Stimulated activated naive CD8-positive, alpha-beta T cell treated with anti-CD3 and anti-CD28 coated beads, Interleukin-15, amount 100 ng/mL, for 72 hours (primary cell): Measurements from ENCODE around the gene LRRC9.
"Not testable (repeated sequence)": the region's sequence is repeated elsewhere in the genome, so short reads cannot be mapped to it uniquely, and the experiment has no call there.

Experiments
- ATAC-seq: fragments of 150-1000 bp; cut with Tn5 transposase; 2 replicates; pipeline ENCODE4 v1.10.0; 2021; ENCODE audit warnings: mild to moderate bottlenecking, moderate library complexity
- DNase-seq, 2 donors: peaks; one replicate each; pipeline ENCODE4 v3.0.0; 2021 to 2022
- H3K27ac Mint-ChIP-seq, 2 donors: one replicate each; pipeline ENCODE4 v1.8.0; 2022; ENCODE audit warnings: mild to moderate bottlenecking in 2 of 2, mixed read lengths in 2 of 2, moderate library complexity in 2 of 2
- H3K27me3 Mint-ChIP-seq: one replicate; pipeline ENCODE4 v1.8.0; 2022; ENCODE audit warnings: mixed read lengths
- H3K4me1 Mint-ChIP-seq: one replicate; pipeline ENCODE4 v1.8.0; 2022; ENCODE audit warnings: mild to moderate bottlenecking, mixed read lengths
- H3K4me3 Mint-ChIP-seq, 2 donors: one replicate each; pipeline ENCODE4 v1.8.0; 2022; ENCODE audit warnings: mild to moderate bottlenecking in 2 of 2, mixed read lengths in 2 of 2, moderate library complexity in 1 of 2
- H3K9me3 Mint-ChIP-seq, 2 donors: one replicate each; pipeline ENCODE4 v1.8.0; 2022; ENCODE audit warnings: mixed read lengths in 2 of 2

The LRRC9 gene

DNA sequence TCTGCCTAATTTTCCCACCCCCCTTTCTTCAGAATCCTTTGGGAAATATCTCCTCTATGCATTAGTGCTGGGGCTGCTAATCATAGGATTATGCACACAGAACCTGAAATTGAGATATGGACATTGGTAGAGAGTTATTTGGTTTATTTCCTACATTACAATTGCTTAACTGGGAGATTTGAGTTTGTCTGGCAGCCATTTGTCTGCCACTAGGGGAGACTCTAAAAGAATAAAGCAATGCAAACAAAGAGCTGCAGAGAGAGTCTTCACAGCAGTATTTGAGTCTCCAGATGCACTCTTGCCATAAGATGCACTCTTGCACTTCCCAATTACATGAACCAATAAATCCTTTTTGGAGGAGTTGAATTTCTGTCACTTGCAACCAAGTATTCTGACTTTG lies 159.8 kb downstream of the LRRC9 start:
- Mint-ChIP-seq H3K4me3 (no peak overlapping the region), H3K27ac (no peak overlapping the region)

DNA sequence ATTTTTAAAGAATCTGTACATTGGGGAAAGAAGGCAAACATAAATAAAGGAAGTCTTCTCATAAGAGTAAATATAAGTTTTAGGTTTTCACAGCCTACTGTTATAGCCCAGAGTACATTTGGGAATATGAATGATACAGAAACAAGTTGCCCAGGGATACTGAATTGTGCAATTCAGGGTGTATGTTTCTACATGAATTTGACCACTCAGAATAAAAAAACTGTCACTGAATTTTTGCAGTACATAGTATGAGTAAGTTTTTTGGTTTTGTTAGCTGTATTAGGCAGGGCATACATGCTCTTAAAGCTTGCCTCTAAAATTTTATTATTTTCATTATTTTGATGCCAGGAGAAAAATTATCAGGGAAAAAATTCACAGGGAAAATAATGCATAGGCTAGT lies 165.1 kb downstream of the LRRC9 start:
- Mint-ChIP-seq H3K4me1 (no peaks in the 10 kb centered on the region), H3K4me3 (no peak overlapping the region), H3K27ac (no peak overlapping the region), H3K9me3 (no peaks in the 10 kb centered on the region), H3K27me3 (no peaks in the 10 kb centered on the region)
- no peak for ATAC-seq
- DNase-seq = no peak

More for the DNA sequence above, 159.8 kb downstream of the LRRC9 start:
- ATAC-seq = no peak
- H3K9me3 Mint-ChIP-seq = peaks cover 0 to 18% of the 10 kb centered on the region in 2 donors
- no peak for DNase-seq
- no peaks in the 10 kb centered on the region for H3K27me3 Mint-ChIP-seq
- H3K4me1 Mint-ChIP-seq = peaks cover 4% of the 10 kb centered on the region

DNA sequence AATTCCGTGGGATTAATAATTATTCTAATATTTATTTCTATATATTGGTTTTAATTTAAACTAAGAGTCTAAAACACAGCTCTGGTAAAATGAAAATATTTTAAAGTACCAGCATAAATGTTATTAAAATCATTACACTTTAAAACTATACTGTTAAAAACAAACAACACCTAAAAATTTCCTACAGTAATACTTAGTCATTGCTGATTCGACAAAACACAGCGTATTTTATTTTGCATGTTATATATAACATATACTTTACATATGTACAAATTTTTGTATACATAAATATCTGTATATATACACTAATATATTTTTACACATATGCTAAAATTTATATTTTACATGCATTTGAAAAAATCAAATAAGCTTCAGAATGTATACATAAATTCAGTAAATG lies 165.7 kb downstream of the LRRC9 start:
- no peaks in the 10 kb centered on the region for H3K9me3 Mint-ChIP-seq
- H3K27ac Mint-ChIP-seq = no peak overlapping the region
- peaks cover 4% of the 10 kb centered on the region for H3K4me1 Mint-ChIP-seq
- ATAC-seq (no peak), DNase-seq (no peak)
- H3K27me3 Mint-ChIP-seq = no peaks in the 10 kb centered on the region
- H3K4me3 Mint-ChIP-seq = no peak overlapping the region

DNA sequence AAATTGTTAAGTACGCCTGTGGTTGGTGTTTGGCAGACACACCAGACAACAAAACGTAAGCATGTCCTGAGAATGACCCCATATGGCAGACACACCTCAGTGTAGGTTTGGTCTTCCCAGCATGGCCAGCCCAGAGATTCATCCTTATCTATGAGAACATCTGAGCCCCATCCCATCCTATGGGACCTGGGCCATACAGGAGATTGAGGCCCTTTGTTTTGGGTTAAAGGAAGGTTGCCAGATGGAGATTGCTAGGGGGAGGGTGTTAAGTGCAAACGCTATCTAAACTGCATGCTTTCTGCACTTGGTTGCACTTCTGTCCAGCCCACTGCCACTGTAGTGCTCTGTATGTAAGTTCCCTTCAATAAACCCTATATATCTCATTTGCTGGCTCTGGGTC lies 167.7 kb downstream of the LRRC9 start:
- H3K9me3 Mint-ChIP-seq = no peaks in the 10 kb centered on the region
- ATAC-seq (no peak), DNase-seq (no peak)
- H3K4me3 Mint-ChIP-seq = no peak overlapping the region
- H3K4me1 Mint-ChIP-seq = peaks cover 6% of the 10 kb centered on the region
- no peak overlapping the region for H3K27ac Mint-ChIP-seq
- H3K27me3 Mint-ChIP-seq = no peaks in the 10 kb centered on the region

DNA sequence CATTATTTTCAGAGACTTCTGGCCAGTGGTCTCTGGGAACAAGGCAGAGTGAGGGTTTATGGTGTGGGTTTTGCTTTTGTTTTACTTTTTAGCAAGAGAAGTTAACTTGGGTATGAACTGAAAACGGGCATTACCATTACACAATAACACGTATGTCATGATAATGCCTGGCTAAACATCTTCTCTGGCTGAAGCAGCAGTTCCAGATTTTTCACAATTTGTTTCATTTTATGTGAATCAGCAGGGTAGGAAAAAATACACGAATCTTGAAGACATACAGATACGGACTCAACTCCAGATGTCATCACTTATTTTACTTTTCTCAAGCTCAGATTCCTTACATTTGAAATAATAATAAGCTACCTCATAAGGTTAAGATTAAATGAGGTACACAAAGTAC lies 169.3 kb downstream of the LRRC9 start:
- DNase-seq (no peak), ATAC-seq (no peak)
- H3K9me3 Mint-ChIP-seq = no peaks in the 10 kb centered on the region
- no peak overlapping the region for H3K4me3 Mint-ChIP-seq
- H3K27me3 Mint-ChIP-seq = no peaks in the 10 kb centered on the region
- H3K27ac Mint-ChIP-seq = no peak overlapping the region
- peaks cover 9% of the 10 kb centered on the region for H3K4me1 Mint-ChIP-seq

DNA sequence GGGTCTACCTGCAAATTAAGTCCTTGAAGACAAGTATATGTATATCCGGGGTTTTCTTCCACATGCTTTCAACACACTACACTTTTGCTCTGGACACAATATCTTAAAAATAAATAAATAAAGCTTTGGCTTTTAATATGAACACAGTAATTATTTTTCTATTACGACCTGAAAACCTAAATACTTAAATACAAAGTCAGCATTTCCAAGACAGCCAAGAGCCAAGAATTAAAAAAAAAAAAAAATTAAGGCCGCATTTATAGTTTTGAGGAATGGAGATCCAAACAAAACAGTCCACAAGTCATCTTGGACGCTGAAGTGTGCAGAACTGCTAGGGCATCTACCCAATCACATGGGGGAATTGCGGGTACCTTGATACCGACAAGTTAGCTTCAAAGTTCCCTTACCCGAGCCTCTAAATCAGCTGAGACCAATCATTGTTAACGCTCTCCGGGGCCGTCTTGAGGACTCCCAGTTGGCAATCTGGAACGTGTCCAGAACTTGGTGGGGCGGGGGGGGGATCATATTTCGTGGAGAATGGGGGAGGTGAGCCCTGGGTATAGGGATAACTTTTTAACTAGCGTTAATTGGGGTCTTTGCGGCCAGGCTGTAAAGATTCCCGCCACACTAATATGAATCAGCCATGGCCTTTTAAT lies 171.0 kb downstream of the LRRC9 start:
- no peaks in the 10 kb centered on the region for H3K27me3 Mint-ChIP-seq
- peak; percentile 7 to 28 for DNase-seq

DNA sequence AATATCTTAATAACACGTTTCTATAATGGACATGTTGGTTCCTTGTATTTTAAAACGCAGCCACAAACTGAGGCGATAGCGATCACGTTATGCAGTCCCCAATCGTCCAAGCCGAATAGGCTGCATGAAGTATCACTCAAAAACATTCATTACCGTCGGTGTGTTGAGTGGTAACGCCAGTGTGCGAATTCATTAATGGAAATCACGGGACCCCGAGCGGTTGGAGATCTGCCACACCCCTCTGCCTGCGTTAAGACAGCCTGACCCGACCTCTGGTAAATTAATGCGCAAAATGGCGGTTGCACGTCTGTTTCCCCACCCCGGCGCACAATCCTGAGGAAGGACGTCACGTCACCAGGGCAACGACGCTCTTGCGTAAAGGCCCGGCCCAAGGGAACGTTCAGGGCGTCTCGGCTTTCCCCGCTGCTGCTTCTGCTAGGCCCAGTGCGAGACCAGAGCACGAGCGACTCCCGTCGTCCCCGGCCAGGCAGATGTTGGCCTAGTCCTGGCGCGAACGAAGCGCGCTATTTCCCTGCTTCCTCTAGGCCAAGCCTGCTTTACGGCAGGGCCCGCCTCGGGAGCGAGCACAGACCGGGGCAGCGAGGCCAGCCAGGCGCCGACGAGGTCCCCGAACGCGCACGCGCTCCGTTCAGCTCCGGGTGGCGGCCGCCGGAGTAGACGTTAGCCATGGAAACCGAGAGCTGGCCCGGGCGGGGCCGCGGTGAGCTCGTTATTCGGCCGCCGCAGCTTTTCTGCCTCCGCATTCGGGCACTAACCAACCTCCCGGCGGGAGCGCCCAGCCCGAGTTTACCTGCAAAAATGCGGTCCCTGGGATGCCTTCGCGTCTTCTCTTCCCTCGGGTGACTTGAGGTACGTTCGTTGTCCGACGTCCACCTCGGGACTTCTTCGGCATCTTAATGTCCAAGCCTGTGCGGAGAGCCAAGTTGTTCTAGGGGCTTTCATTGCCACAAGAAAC lies 171.9 kb downstream of the LRRC9 start, which contains the start of gene PCNX4:
Gene PCNX4 (plus strand): TSS at position 374 of the 976 bp plus-strand sequence. CDS start 15,716 bp downstream, outside the sequence.
- peak; percentile 94 to 97 for DNase-seq
- ATAC-seq = peak; percentile 96
- Mint-ChIP-seq H3K9me3 (no peaks in the 10 kb centered on the region), H3K4me1 (peaks cover 25% of the 10 kb centered on the region), H3K27ac (peak within 1 kb of the TSS; percentile 95 to 97), H3K27me3 (no peaks in the 10 kb centered on the region), H3K4me3 (peak within 1 kb of the TSS; percentile 86 to 99)

More for the DNA sequence above, 171.0 kb downstream of the LRRC9 start:
- H3K9me3 Mint-ChIP-seq = no peaks in the 10 kb centered on the region
- H3K4me3 Mint-ChIP-seq = peak overlapping the region; percentile 86 to 99
- H3K4me1 Mint-ChIP-seq = peaks cover 25% of the 10 kb centered on the region
- ATAC-seq = no peak
- peak overlapping the region; percentile 95 to 97 for H3K27ac Mint-ChIP-seq

DNA sequence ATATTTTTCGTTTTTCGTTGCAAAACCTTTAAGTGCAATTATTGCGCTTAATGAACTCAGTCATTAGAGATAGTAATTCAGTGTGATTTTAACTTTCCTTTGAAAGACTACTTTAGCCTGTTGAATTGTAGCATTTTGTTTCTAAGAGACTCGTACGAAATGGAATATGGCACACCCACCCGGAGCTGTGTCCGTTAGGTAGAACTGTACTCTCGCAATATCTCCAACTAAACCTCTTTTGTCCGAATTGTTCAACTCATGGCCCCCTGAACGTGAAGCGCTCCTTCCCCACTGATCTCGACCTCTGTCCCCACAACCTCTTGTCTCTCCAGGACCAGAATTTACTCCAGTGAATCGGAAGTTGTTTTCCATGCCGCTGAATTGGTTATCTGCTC lies 172.6 kb downstream of the LRRC9 start:
- Mint-ChIP-seq H3K27me3 (no peaks in the 10 kb centered on the region), H3K4me1 (peaks cover 25% of the 10 kb centered on the region), H3K4me3 (peak overlapping the region; percentile 86 to 99), H3K27ac (peak overlapping the region; percentile 95 to 97), H3K9me3 (no peaks in the 10 kb centered on the region)
- ATAC-seq = no peak
- DNase-seq = peak; percentile 11 to 13

DNA sequence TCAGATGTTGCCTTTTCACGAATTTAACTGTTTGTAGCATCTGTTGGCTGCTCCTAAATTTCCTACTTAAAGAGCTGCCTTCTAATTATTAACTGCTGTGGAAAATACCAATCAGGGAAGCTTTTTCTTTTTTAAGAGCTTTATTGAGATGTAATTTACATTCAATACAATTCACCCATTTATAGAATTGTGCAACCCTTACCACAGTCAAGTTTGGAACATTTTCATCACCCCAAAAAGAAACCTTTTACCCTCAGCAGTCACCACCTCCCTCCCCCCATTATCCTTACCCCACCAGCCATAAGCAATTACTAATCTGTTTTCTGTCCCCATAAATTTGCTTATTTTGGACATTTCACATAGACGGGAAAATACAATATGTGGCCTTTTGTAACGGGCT lies 173.1 kb downstream of the LRRC9 start:
- H3K4me1 Mint-ChIP-seq = peaks cover 30% of the 10 kb centered on the region
- H3K27ac Mint-ChIP-seq = peak overlapping the region; percentile 95 to 97
- ATAC-seq (no peak), DNase-seq (no peak)
- H3K9me3 Mint-ChIP-seq = no peaks in the 10 kb centered on the region
- peak overlapping the region; percentile 86 to 99 for H3K4me3 Mint-ChIP-seq
- no peaks in the 10 kb centered on the region for H3K27me3 Mint-ChIP-seq

DNA sequence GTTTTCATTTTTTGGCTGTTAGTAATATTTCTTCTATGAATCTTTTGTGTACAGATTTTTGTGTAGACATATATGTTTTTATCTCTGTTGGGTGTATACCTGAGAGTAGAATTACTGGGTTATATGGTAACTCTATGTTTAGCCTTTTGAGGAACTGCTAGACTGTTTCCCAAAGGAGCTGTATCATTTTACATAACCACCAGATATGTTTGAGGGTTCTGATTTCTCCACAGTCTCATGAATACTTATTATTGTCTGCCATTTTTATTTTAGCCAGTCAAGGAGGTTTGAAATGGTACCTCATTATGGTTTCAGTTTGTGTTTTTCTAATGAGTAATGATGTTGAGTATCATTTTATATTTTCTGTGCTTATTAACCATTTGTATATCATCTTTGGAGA lies 173.7 kb downstream of the LRRC9 start:
- ATAC-seq (no peak), DNase-seq (no peak)
- H3K27ac Mint-ChIP-seq = peak overlapping the region; percentile 95 to 97
- H3K9me3 Mint-ChIP-seq = no peaks in the 10 kb centered on the region
- peak overlapping the region; percentile 86 to 99 for H3K4me3 Mint-ChIP-seq
- H3K27me3 Mint-ChIP-seq = no peaks in the 10 kb centered on the region
- peaks cover 35% of the 10 kb centered on the region for H3K4me1 Mint-ChIP-seq

DNA sequence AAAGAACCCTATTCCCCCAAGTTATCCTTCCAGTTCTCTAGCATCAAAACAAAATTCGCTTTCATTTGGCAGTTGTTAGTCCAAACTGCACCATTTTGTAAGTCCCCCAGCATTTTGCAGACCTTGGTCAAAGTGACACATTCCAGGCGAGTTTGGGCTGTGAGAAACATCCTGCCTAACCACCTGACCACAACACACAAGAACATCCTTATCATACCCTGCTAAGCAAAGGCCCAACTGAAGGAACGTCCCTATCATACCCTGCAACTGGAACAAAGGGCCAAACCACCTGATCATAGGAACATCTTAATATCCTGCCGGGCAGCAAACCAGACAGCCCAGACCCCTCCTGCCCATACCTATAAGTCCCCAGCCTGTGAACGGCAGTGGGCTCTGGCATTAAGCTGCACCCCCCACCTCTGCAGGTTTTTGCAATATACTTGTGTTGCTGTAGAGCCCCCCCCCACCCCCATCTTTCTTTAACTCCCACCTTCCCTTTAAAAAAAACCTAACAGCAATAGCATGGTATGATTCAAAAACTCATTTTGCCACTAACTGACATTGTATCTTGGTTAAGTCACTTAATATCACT lies 174.5 kb downstream of the LRRC9 start:
- Mint-ChIP-seq H3K4me1 (peaks cover 35% of the 10 kb centered on the region), H3K9me3 (no peaks in the 10 kb centered on the region), H3K27ac (peak overlapping the region in 1 of 2 donors; percentile 13), H3K27me3 (no peaks in the 10 kb centered on the region), H3K4me3 (peak overlapping the region; percentile 86 to 99)
- ATAC-seq = peak; percentile 42
- DNase-seq = peak; percentile 17 to 61

DNA sequence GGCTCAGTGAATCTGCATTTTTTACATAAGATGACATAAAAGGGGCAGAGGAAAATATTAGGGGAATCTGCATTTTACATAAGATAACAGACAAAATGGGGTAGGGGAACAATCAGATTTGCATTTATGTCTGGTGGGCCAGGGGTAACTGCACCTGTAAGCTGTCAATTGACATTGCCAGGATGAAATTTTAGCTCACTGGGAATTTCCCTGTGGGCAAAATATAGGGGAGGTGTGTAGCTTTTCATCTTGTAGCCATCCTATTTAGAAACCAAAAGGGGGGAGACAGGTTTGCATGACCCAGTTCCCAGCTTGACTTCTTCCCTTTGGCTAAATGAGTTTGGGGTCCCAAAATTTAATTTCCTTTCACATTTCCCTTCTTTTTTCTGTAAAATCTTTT lies 175.3 kb downstream of the LRRC9 start:
- H3K4me3 Mint-ChIP-seq = peak overlapping the region; percentile 86 to 99
- ATAC-seq (no peak), DNase-seq (peak in 1 of 2 donors; percentile 9)
- no peaks in the 10 kb centered on the region for H3K27me3 Mint-ChIP-seq
- H3K9me3 Mint-ChIP-seq = no peaks in the 10 kb centered on the region
- H3K27ac Mint-ChIP-seq = peak overlapping the region in 1 of 2 donors; percentile 73
- peaks cover 41% of the 10 kb centered on the region for H3K4me1 Mint-ChIP-seq

DNA sequence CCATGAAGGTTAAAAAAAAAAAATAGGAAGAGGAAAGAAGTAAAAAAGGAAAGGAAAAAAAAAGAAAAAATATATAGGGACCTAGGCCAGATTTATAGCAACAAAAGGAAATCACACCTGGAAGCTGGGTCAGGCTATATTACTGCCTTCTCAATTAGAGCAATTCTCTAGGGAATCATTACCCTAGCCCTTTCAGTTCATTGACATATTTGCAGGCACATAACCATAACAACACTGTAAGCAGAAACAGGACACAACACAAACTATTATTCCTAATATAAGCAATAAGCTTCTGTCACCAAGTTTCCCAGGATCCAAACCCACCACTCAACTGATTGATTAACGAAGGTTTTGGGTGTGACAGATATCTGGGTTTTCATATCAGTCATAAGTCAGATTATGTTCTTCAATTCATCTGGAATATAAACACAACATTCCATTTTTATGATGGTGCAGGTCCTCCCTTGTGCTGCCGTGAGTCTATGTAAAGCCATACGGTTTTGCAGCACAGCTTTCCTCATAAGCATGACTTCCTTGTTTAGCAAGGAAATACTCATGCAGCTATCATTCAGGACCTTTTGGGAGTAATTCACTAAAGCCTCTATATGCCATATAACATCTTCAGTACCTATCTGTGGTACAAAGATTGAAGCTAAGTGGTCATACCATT lies 176.0 kb downstream of the LRRC9 start:
- H3K27ac Mint-ChIP-seq = peak overlapping the region in 1 of 2 donors; percentile 87
- DNase-seq = no peak

DNA sequence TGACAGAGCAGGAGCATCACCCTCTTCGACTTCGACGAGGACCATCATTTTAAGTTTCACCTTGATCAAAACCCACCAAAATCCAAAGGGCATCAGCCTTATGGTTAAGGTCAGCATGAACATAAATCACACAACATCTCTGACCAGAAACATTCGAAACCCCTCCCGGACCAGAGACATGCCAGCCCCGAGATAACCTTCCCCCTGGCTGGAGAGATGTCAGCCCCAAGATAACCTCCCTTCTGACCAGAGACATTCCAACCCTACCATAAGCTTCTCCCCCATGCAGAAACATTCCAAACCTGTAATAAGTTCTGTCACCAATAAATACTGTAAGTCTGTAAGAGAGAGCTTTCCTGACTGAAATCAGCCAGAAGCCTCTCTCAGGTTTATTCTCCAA lies 178.0 kb downstream of the LRRC9 start:
- peaks cover 53% of the 10 kb centered on the region for H3K4me1 Mint-ChIP-seq
- no peaks in the 10 kb centered on the region for H3K27me3 Mint-ChIP-seq
- no peak overlapping the region for H3K4me3 Mint-ChIP-seq
- DNase-seq (no peak), ATAC-seq (no peak)
- H3K9me3 Mint-ChIP-seq = no peaks in the 10 kb centered on the region
- H3K27ac Mint-ChIP-seq = no peak overlapping the region

More for the DNA sequence above, 176.0 kb downstream of the LRRC9 start:
- no peak for ATAC-seq
- H3K9me3 Mint-ChIP-seq = no peaks in the 10 kb centered on the region
- peaks cover 40% of the 10 kb centered on the region for H3K4me1 Mint-ChIP-seq
- H3K27me3 Mint-ChIP-seq = no peaks in the 10 kb centered on the region
- H3K4me3 Mint-ChIP-seq = peak overlapping the region; percentile 2 to 99

DNA sequence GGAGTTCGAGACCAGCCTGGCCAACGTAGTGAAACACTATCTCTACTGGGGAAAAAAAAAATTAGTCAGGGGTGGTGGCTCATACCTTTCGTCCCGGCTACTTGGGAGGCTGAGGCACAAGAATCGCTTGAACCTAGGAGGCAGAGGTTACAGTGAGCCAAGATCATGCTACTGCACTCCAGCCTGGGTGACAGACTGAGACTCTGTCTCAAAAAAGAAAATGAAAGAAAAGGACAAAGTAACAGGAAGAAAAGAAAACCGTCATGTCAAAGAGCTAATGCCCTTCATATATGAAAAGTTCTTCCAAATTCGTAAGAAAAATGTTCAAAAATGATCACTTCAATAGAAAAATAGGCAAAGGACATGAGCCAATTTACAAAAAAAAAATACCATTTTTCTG lies 179.9 kb downstream of the LRRC9 start:
- not testable (repeated sequence) for DNase-seq

More for the DNA sequence above, 179.9 kb downstream of the LRRC9 start:
- not testable (repeated sequence) for H3K27me3 Mint-ChIP-seq, H3K9me3 Mint-ChIP-seq, ATAC-seq, H3K27ac Mint-ChIP-seq, H3K4me3 Mint-ChIP-seq
- peaks cover 51% of the 10 kb centered on the region for H3K4me1 Mint-ChIP-seq
